ENCODE data around the gene CTBP2. TPM values are rescaled to one million over a fixed set of nuclear protein-coding genes. Genes with fewer than 3 reads are reported as not detected.
A peak's percentile ranks its signal among the peaks of the same experiment; 100 is the strongest.

CTBP2 gene
- total and polyA plus RNA-seq, 8 donors: 21.3 to 169 (median 61.6) TPM

- Histone ChIP-seq H3K4me3 (no peak overlapping the region), H3K9me3 (no peaks in the 10 kb centered on the region), H3K27me3 (no peaks in the 10 kb centered on the region), H3K4me1 (peaks cover 93 to 100% (median 99%) of the 10 kb centered on the region in 4 donors), H3K27ac (peak overlapping the region; percentile 17 to 100 (median 98)), H3K36me3 (peaks cover 0 to 4% (median 0%) of the 10 kb centered on the region in 4 donors)
- TF ChIP-seq POLR2AphosphoS5 (IDR thresholded peaks at IDR 0.05) (no peak), EP300 (IDR thresholded peaks at IDR 0.05) (no peak), POLR2A (IDR thresholded peaks at IDR 0.05) (no peak), CTCF (IDR thresholded peaks at IDR 0.05) (no peak)
- DNase-seq: peak in 1 of 2 donors; percentile 74
- intact Hi-C loops (cut with DNase I; ENCODE audit: low total_unique reads): no loop called here
- WGBS, 5 donors: 38 to 74% (median 54%) methylated on average over 7 of the region's 7 CpGs
These were observed 10.7 kb downstream of the CTBP2 start for GRCh38 chr10:125149680-125150047.

- no peak overlapping the region for H3K4me3 ChIP-seq
- no peak for TF ChIP-seq CTCF (IDR thresholded peaks at IDR 0.05)
- TF ChIP-seq EP300 (IDR thresholded peaks at IDR 0.05): no peak
- peak in 1 of 3 donors; percentile 12 for TF ChIP-seq POLR2AphosphoS5 (IDR thresholded peaks at IDR 0.05)
- no peak for TF ChIP-seq POLR2A (IDR thresholded peaks at IDR 0.05)
- H3K4me1 ChIP-seq: peaks cover 93 to 100% (median 99%) of the 10 kb centered on the region in 4 donors
- intact Hi-C loops (cut with DNase I; ENCODE audit: low total_unique reads): no loop called here
- H3K36me3 ChIP-seq: peaks cover 0 to 4% (median 0%) of the 10 kb centered on the region in 4 donors
- H3K9me3 ChIP-seq: no peaks in the 10 kb centered on the region
- DNase-seq: peak; percentile 75 to 78
- H3K27me3 ChIP-seq: no peaks in the 10 kb centered on the region
- 59 to 68% (median 62%) methylated on average over 7 to 12 of the region's 12 CpGs for WGBS, 5 donors
- H3K27ac ChIP-seq: peak overlapping the region; percentile 34 to 100 (median 98)
These were observed 11.2 kb downstream of the CTBP2 start for GRCh38 chr10:125149036-125149679.

GRCh38 chr10:125148528-125148927, 11.8 kb downstream of the CTBP2 start:
- 26 to 49% (median 46%) methylated on average over 4 of the region's 4 CpGs for WGBS, 5 donors
- H3K27ac ChIP-seq: peak overlapping the region; percentile 84 to 100 (median 98)
- intact Hi-C loops (cut with DNase I; ENCODE audit: low total_unique reads): no loop called here

GRCh38 chr10:125147971-125148439, 12.4 kb downstream of the CTBP2 start:
- peak in 1 of 2 donors; percentile 83 for DNase-seq
- H3K36me3 ChIP-seq: peaks cover 0 to 4% (median 0%) of the 10 kb centered on the region in 4 donors
- no peak for TF ChIP-seq POLR2A (IDR thresholded peaks at IDR 0.05)
- TF ChIP-seq CTCF (IDR thresholded peaks at IDR 0.05): no peak
- TF ChIP-seq POLR2AphosphoS5 (IDR thresholded peaks at IDR 0.05): no peak
- TF ChIP-seq EP300 (IDR thresholded peaks at IDR 0.05): no peak
- peaks cover 87 to 100% (median 98%) of the 10 kb centered on the region in 4 donors for H3K4me1 ChIP-seq
- 20 to 30% (median 21%) methylated on average over 6 to 7 of the region's 7 CpGs for WGBS, 5 donors
- H3K4me3 ChIP-seq: peak overlapping the region in 1 of 4 donors; percentile 13
- no peaks in the 10 kb centered on the region for H3K27me3 ChIP-seq
- intact Hi-C loops (cut with DNase I; ENCODE audit: low total_unique reads): no loop called here
- no peaks in the 10 kb centered on the region for H3K9me3 ChIP-seq
- H3K27ac ChIP-seq: peak overlapping the region; percentile 84 to 100 (median 98)

More at GRCh38 chr10:125148528-125148927, 11.8 kb downstream of the CTBP2 start:
- DNase-seq: no peak
- H3K9me3 ChIP-seq: no peaks in the 10 kb centered on the region
- H3K4me3 ChIP-seq: no peak overlapping the region
- H3K4me1 ChIP-seq: peaks cover 92 to 100% (median 99%) of the 10 kb centered on the region in 4 donors
- H3K27me3 ChIP-seq: no peaks in the 10 kb centered on the region
- no peak for TF ChIP-seq POLR2A (IDR thresholded peaks at IDR 0.05)
- peak in 2 of 3 donors; percentile 26 to 31 for TF ChIP-seq POLR2AphosphoS5 (IDR thresholded peaks at IDR 0.05)
- TF ChIP-seq EP300 (IDR thresholded peaks at IDR 0.05): no peak
- no peak for TF ChIP-seq CTCF (IDR thresholded peaks at IDR 0.05)
- peaks cover 0 to 4% (median 0%) of the 10 kb centered on the region in 4 donors for H3K36me3 ChIP-seq

Data from stomach (tissue), 9 donors.